ENCODE measurements around the gene TANK.

DNA sequence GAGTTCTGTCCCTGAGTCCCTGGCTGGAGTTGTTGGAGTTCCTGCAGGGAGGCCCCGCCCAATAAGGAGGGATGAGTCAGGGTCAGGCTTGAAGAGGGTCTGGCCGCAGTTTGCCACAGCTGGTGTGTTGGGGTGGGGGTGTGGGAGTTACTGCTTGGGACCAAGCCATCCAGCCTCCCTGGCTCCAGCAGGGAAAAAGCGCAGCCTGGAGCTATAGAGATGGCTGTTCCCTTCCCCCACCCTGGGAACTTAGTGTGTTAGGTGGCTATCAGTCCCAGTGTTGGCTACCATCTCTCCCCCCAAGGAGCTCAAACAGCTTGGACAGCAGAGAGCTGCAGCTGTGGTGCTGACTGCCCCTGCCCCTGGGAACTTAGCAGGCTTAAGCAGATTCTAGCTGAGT is 13.2 kb upstream of the TANK start:
- TF ChIP-seq, protein P1, sequence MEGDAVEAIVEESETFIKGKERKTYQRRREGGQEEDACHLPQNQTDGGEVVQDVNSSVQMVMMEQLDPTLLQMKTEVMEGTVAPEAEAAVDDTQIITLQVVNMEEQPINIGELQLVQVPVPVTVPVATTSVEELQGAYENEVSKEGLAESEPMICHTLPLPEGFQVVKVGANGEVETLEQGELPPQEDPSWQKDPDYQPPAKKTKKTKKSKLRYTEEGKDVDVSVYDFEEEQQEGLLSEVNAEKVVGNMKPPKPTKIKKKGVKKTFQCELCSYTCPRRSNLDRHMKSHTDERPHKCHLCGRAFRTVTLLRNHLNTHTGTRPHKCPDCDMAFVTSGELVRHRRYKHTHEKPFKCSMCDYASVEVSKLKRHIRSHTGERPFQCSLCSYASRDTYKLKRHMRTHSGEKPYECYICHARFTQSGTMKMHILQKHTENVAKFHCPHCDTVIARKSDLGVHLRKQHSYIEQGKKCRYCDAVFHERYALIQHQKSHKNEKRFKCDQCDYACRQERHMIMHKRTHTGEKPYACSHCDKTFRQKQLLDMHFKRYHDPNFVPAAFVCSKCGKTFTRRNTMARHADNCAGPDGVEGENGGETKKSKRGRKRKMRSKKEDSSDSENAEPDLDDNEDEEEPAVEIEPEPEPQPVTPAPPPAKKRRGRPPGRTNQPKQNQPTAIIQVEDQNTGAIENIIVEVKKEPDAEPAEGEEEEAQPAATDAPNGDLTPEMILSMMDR (IDR thresholded peaks at IDR 0.05; ENCODE audit: low read depth, low read length, missing input control): no peak
- TF ChIP-seq SP1 (IDR thresholded peaks at IDR 0.05) (no peak), HNF4G (IDR thresholded peaks at IDR 0.05) (no peak), RAD21 (IDR thresholded peaks at IDR 0.05) (no peak), YY1 (IDR thresholded peaks at IDR 0.05) (no peak), RXRA (IDR thresholded peaks at IDR 0.05) (no peak), TAF1 (conservative IDR thresholded peaks at IDR 0.05) (no peak), GABPA (IDR thresholded peaks at IDR 0.05 in 1 of 2, conservative IDR thresholded peaks at IDR 0.05 in 1 of 2) (no peak), FOXA1 (IDR thresholded peaks at IDR 0.05) (no peak), JUND (IDR thresholded peaks at IDR 0.05) (no peak)
- TF ChIP-seq, protein P2, sequence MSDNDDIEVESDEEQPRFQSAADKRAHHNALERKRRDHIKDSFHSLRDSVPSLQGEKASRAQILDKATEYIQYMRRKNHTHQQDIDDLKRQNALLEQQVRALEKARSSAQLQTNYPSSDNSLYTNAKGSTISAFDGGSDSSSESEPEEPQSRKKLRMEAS (IDR thresholded peaks at IDR 0.05): no peak
- TF ChIP-seq, protein P3, sequence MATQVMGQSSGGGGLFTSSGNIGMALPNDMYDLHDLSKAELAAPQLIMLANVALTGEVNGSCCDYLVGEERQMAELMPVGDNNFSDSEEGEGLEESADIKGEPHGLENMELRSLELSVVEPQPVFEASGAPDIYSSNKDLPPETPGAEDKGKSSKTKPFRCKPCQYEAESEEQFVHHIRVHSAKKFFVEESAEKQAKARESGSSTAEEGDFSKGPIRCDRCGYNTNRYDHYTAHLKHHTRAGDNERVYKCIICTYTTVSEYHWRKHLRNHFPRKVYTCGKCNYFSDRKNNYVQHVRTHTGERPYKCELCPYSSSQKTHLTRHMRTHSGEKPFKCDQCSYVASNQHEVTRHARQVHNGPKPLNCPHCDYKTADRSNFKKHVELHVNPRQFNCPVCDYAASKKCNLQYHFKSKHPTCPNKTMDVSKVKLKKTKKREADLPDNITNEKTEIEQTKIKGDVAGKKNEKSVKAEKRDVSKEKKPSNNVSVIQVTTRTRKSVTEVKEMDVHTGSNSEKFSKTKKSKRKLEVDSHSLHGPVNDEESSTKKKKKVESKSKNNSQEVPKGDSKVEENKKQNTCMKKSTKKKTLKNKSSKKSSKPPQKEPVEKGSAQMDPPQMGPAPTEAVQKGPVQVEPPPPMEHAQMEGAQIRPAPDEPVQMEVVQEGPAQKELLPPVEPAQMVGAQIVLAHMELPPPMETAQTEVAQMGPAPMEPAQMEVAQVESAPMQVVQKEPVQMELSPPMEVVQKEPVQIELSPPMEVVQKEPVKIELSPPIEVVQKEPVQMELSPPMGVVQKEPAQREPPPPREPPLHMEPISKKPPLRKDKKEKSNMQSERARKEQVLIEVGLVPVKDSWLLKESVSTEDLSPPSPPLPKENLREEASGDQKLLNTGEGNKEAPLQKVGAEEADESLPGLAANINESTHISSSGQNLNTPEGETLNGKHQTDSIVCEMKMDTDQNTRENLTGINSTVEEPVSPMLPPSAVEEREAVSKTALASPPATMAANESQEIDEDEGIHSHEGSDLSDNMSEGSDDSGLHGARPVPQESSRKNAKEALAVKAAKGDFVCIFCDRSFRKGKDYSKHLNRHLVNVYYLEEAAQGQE (IDR thresholded peaks at IDR 0.05): no peak
